COLO668 (cell line): ENCODE data around the gene CAPN5.
A peak's percentile ranks its signal among the peaks of the same experiment; 100 is the strongest.

ENCODE experiments used
- DNase-seq: peaks from one replicate; lab custom pipeline; 2025; ENCODE audit not compliant: unreplicated experiment; lab: John Stamatoyannopoulos, UW

Gene CAPN5

GRCh38 chr11:77129842-77130756 is 63.3 kb downstream of the CAPN5 start:
- no peak for DNase-seq

- no peak for DNase-seq
These were observed 64.2 kb downstream of the CAPN5 start for GRCh38 chr11:77130763-77131513.

GRCh38 chr11:77131560-77131959 is 64.8 kb downstream of the CAPN5 start:
- no peak for DNase-seq

DNA sequence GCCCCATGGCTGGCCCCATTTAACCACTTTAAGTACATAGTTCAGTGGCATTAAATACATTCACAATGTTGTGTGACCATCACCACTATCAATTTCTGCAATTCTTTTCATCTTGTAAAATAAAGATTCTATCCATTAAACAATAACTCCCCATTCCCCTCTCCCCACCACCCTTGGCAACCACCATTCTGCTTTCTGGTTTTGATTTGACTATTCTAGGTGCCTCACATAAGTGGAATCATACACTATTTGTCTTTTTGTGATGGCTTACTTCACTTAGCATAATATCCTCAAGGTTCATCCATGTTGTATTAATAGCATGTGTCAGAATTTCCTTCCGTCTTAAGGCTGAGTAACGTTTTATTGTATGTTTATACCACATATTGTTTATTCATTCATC is 68.3 kb downstream of the CAPN5 start:
- no peak for DNase-seq

DNA sequence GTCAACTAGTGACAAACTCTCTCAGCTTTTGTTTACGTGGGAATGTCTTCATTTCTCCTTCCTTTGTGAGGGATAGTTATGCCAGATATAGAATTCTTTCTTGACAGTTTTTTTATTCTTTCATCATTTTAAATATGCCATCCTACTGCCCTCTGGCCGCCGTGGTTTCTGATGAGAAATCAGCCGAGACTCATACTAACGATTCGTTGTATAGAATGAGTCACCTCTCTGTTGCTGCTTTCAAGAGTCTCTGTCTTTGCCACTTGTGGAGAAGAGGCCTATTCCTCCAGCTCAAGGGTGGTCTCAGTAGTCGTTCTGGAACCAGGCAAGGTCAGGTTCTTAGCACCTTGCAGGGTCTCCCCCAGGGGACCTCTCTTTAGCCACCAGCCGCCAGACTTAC is 69.3 kb downstream of the CAPN5 start:
- no peak for DNase-seq

DNA sequence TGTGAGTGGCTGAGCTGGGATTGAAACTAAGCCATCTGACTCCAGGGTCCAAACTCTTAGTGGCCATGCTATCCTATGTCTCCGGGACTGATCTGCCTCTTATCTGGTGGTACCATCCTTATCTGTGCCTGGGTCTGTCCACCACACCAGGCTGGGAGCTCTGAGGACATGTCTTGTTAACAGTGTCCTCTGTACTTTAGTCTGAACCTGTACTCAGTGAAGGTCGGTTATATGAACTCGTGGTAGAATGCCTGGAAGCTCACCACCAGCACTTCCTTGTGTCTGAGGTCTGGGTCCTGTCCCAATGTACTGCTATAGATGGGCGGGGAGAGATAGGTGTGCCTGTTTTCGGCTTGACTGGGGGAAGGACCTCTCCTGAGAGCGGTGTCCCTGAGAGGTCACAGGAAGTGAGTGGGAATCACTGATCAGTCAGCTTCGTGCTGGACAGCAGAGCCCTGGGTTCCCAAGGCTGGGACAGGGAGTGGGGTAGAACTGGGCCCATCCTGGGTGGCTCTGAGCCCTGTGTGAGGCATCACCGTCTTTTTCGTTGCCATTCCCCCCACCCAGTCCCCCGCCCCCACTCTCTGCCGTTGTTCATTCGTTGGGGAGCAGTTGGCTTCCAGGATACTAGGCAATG is 70.1 kb downstream of the CAPN5 start:
- no peak for DNase-seq

DNA sequence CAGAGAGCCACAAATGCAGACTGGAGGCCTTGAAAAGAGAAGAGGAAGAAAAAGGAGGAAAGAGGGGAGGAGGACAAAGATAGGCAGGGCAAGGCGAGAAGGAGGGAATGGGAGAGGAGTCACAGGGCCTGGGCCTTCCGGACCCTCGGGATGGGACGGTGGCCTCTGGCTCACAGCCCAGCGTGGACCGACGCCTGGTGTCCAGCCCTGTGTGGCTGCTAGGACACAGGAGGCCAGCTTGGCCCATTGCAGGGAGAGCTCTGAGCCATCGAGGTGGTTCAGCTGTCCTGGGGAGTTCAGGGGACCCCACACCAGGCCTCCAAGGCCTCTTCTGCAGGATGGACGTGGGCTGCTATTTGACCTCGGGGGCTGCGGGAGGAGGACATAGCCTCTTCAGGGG is 70.7 kb downstream of the CAPN5 start:
- no peak for DNase-seq

- DNase-seq = no peak
These were observed 71.4 kb downstream of the CAPN5 start for GRCh38 chr11:77138106-77138649.

DNA sequence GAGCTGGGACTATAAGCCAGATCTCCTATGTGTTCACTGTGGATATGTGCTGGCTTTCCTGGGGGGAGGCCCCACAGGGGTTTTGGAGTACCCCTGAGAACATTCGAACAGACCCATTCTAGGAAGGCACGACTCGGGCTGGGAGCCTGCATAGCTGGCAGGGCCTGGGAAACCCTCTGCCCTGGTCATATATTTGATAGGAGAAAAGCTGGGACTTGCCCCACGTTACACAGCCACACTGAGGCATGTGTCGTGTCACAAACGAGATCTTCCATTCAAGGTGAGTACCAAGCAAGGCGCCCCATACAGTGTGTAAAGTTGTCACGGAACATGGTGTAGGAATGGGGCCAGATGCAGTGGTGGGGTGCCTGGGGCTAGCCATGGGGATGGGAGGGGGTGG is 72.4 kb downstream of the CAPN5 start:
- DNase-seq = no peak

DNA sequence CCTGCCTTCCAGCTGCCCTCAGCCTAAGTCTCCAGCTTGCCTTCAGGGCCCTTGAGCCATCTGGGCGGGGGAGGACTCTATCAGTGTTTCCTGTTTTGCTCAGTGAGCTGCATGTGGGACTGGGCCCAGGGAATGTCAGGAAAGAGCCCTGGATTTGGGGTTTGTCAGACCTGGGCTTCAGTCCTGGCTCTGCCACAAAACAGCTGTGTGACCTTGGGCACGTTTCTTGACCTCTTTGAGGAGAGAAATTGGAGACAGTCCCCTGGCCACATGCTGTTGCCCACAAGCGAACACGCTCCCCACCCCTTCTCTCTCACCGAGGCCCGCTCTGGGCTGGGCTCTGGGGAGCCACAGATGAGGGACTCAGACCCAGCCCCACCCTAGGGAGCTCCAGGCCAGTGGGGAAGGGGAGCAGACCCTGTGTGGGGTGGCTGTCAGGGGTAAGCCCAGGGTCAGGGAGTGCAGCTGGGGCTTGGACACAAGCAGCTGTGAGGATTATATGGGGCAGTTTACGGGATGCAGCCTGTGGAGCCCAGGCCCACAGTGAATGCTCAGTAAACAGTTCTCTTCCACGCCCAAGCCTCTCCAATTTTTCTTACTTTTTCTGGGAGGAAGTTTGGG is 73.6 kb downstream of the CAPN5 start:
- no peak for DNase-seq

- peak; percentile 14 for DNase-seq
These were observed 74.3 kb downstream of the CAPN5 start for GRCh38 chr11:77141034-77141433.

- no peak for DNase-seq
These were observed 74.7 kb downstream of the CAPN5 start for GRCh38 chr11:77141475-77141874.

DNA sequence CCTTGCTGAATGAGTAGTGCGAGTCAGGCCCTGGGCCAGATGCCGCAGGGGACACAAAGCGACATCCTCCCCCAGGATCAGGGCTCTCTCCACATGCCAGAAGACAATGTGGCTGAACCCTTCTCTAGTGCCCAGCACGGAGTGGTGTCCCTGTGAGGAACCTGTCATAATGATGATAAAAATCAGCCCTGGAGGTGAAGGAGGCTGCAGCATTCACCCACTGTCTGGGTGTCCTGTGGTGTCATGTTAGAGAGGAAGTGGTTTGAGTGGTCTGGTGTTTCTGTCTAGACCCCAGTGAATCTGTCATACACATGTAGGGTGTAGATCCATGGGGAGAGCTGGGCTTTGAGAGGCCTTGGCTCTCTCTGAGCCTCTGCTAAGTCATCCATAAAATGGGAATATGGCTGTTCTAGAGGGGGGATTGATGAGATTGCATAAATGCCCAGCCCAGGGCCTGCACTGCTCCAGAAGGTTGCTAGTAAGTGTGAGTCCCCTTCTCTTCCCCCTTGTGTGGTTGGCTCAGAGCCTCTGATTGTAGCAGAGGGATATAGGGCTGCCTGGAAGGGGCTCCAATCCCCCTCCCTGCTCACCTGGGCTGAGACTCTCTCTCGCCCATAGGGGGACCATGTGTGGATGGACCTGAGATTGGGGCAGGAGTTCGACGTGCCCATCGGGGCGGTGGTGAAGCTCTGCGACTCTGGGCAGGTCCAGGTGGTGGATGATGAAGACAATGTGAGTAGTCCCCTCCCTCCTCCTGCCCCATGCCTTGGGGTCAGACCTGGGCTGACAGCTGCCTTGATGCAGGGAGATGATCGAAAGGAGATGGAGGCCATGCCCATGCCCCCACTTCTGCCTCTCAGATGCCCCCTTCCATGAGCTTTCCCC is 75.6 kb downstream of the CAPN5 start:
- no peak for DNase-seq

DNA sequence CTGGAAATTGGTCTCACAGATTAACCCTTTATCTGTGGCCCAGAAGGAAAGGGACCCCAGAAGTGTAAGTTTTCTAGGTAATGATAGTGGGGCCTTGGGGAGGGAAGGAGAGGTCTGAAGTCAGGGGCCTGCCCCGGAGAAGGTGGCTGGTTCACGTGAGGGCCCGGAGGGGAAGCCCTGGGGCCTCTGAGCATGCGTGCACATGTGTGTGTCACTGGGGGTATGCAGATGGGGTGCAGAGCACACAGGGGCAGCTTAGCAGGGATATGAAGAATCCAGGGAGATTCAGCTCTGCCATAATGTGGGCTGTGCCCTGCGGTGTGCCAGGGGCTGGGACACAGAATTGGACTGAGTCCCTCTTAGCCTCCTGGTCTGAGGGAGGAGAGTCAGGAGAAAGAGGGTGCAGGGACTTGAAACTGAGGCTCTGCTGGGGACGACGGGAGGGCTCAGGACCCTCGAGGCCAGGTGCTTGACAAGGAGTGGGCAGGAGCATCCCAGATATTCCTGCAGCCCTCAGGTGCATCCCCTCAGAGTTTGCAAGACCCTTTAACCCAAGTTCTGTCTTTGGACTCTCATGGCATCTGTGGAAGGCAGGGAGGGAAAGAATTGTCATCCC is 76.7 kb downstream of the CAPN5 start:
- no peak for DNase-seq

DNA sequence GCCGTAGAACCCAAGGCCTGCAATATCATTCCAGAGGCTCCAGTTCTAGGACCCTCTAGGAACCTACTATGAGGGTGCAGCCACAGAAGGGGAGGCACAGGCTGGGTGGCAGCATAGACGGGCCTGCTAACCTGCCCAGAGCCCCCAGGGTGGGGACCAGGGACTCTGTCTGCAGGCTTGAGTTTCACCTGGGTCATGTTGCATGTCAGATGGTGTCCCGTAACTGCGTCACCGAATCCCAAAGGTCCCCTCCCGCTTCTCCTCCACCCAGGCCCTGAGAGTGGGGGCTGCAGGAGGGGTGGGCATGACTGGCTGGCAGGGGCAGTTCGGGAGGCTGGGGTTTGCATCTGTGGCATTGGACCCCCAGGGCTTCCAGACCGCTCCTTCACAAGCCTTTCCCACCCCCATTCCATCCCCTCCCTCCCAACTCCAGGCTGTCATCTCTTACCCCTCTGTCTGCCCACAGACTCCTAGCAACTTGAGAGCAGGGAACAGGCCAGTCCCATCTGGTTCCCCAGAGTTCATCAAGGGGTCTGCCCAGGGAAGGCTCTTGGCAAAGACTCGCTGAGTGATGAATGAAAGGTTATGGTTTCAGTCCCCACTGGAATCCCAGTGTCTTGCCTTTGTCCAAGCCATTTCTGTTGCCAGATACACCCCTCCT is 77.6 kb downstream of the CAPN5 start:
- no peak for DNase-seq

GRCh38 chr11:77144857-77145428 is 78.2 kb downstream of the CAPN5 start:
- DNase-seq = no peak

DNA sequence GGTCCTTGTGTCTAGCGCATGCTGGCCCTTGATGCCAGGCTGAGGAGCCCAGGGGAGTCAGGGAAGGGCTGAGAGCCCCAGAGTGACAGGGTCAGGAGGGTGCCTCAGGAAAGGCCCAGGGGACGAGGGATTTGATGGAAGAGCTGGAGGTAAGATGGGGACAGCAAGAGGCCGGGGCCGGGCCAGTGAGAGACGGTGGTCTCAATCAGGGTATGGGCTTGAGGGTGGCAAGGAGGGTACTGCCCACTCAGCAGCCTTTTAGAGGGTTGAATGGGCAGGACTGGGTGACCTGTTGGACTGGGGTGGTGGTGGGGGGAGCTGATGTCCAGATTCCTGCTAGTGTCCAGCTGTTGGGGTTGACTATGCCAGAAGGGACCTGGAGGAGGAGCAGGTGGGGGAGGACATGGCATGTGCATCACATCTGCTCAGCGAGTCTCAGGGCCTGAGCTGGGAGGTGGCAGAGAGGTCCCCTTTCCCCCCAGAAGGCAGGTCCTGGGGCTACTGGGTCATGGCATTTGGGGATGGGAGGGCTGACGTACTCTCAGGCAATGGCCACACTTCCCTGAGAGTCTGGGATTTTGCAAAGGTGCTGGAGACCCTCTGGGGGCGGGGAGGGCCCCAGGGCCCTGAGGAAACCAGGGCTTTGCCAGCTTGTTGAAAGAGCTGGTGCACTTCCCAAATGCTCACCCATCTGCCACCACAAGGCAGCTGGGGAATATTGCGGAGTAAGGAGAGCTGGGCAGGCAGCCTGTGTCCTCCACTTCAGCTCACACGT is 79.7 kb downstream of the CAPN5 start:
- no peak for DNase-seq

GRCh38 chr11:77147036-77147315 is 80.2 kb downstream of the CAPN5 start:
- no peak for DNase-seq
